GM12873 (cell line): Measurements from ENCODE around the gene ZNF14.

Source experiments
- TF ChIP-seq, protein P1 (sequence below): IDR thresholded peaks from 2 replicates; pipeline ENCODE4 v1.5.1; 2012; ENCODE audit warnings: low read depth, mild to moderate bottlenecking, moderate library complexity, low read length, control low read depth; ENCODE audit not compliant: insufficient read depth; ENCODE audit errors: missing control alignments

Gene ZNF14

DNA sequence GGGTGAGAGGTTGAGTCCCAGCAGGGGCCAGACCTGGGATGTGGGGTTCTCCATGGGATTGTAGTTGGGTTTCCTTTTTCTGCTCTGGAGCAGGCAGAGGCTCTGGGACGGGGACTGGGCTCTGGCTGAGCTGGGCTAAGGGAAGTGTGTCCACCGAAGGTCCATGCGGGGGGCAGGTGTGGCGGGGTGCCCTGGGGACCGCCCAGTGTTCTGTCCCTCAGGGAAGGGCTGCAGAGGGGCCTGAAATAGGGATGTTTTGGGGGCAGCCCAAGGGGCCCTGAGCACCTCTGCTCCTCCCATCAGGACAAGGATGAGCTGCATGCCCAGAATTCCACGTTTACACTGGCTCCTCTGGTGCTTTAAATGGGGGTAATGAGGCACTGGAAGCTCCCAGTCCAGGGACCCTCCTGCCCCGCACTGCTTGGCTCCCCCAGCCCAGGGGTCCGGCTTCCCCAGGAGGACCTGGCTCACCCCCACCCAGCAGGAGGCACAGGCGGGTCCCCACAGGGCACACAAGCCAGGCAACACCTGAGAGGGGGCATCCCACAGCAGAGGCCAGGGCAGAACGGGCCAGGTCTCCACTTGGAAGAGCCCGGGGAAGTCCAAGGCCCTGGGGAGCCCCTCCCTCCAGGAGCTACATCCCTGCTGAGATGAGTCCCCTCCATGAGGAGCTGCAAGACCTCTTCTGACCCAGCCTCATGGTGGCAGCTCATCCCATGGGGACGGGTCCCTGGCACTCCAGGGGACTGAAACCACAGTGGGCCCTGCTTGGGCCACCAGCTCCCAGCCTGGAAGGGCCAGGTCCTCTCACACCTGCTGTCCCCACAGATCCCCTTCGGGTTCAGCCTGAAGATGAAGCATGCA is 14.7 kb upstream of the ZNF14 start:
- TF ChIP-seq, protein P1, sequence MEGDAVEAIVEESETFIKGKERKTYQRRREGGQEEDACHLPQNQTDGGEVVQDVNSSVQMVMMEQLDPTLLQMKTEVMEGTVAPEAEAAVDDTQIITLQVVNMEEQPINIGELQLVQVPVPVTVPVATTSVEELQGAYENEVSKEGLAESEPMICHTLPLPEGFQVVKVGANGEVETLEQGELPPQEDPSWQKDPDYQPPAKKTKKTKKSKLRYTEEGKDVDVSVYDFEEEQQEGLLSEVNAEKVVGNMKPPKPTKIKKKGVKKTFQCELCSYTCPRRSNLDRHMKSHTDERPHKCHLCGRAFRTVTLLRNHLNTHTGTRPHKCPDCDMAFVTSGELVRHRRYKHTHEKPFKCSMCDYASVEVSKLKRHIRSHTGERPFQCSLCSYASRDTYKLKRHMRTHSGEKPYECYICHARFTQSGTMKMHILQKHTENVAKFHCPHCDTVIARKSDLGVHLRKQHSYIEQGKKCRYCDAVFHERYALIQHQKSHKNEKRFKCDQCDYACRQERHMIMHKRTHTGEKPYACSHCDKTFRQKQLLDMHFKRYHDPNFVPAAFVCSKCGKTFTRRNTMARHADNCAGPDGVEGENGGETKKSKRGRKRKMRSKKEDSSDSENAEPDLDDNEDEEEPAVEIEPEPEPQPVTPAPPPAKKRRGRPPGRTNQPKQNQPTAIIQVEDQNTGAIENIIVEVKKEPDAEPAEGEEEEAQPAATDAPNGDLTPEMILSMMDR = no peak

DNA sequence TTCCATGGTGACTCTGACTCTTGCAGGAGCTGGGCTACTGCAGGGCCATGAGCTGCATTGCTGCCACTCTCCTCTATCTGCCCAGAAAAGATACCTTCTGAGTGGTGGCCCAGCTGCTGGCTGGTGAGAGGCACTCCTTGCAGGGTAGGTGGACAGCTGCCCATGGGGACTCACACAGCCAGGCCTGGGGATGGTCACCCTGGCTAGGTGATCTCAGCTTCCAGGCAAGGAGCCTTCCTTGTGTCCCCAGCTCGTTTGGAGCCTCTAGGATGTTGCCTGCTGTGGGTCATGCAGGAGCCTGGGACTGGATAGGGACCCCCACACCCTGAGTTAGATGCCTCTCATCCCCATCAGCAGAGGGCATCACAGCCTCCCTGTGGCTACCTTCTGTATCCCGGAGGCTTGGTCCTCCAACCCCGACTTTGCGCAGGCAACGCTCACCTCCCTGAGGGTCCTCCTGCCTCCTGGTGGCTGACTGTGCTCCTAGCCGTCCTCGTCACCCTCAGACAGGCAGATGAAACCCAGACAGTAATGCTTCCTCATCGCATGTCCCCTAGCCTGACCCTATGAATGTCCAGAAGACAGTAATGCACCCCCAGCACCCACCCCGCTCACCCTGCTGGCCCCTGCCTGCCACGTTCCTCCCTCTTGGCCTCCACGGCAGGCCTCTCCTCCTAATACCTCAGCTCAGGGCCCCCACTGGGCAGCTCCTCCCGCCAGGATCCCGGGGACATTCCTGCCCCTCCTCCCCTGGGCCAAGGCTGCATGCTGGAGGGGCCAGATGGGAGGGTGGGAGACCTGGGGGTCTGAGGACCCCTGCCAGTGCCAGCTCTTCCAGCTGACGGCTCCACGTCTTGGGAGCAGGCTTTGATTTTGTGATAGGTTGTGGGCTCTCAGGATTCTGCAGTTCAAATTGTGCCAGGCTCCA is 13.6 kb upstream of the ZNF14 start:
- TF ChIP-seq, protein P1 = no peak

DNA sequence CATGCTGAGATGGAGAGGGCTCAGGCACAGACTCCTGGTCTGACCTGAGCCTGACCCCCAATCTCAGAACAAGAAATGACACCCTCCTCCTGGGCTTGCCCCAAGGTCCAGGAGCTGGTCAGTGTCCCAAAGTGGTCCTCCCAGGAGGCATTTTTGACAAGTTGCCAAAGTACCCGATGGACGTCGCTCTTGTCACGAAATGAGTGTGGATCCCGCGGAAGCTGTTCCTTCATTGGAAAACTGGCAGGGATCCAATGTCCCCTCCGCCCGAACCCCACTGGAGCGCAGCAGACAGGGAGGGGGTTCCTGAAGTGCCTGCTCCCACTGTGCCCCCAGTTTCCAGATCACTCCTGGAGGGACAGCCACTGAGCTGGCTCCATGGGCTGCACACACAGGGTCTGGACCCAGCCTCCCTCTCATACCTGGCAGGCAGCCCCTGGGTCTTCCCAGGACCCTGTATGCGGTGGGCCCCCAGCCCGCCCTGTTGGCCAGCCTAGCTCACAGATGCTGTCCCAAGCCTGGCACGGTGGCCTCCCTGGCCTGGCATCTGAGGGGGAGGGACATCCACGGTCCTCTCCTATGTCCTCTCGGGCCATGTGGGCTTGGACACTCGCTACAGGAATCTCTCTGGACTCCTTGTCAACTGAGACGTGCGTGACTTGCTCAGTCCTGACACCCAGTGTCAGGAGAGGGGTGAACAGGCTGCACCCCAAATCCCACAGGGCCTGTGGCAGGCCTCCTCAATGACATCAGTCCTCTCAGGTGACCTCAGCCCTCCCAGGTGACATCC is 12.8 kb upstream of the ZNF14 start:
- TF ChIP-seq, protein P1 = no peak

DNA sequence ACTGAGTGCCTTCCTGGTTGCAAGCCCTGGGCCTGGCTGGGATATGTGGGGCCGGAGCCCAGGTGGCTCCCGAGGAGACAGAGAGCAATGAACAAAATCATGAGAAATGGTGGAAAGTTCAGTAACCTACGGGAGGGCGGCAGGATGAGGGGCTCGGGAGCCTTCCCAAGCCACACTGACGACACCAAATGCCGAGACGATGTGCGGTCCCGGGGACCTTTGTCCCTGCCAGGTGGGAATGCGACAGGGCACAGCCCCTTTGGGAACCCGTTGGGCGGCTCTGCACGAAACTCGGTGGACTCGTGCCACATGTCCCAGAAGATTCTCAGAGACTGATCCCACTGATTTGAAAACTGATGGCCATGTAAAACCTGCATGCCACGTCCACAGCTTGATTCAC is 11.7 kb upstream of the ZNF14 start:
- TF ChIP-seq, protein P1 = no peak

DNA sequence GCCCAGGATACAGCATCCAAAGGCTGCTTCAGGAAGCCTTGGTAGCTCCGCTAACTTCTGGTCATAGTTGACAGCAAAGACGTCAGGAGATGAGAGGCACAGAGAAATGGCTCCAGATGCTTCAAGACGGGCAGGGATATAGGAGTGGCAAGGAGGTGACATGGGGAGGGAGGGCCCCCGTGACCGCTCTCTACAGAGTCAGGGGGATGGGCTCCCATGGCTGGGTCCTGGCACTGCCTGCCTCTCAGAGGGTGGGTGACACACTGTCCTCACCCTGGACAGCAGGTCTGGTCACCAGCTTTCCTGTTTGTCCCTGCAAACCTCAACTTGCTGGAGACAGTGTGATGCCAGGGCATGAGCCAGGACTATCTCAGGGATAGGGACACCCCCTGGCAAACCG is 10.3 kb upstream of the ZNF14 start:
- TF ChIP-seq, protein P1 = no peak

DNA sequence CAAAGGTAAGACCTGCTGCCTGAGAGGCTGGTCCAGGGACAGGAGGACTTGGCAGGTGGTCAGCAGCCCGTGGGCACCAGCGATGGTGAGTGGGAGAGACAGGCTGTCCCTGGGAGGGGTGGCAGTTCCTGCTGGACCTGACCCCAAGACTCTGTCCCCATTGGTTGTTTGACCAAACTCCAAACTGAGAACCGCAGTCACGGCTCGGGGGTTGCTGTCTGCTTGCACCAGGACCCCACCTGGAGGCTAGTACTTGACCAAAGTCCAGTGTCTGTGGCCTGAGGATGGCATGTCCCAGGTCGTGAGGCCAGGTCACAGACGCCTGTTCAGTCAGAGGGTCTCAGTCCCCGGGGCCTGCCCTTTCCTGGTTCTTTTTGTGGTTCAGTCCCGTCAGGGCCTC is 9.9 kb upstream of the ZNF14 start:
- TF ChIP-seq, protein P1 = no peak

DNA sequence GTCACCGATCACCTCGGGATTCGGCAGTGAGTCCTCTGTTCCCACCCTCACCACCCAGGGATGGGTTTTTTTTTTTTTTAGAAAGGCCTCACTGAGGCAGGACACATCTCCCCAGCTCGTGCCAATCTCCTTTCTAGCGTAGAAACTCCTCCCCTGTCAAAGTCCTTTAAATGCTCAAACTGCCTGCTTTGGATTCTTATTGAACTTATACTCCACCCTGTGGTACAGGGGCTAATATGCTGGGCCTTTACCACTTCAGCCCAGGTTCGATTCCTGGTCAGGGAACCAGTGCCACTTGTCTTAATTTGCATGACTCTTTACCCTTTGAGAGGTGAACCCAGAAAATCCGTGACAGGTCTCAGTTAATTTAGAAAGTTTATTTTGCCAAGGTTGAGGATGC is 8.3 kb upstream of the ZNF14 start:
- TF ChIP-seq, protein P1 = no peak
